MM.1S (cell line): ENCODE measurements around the gene SHISA9.

ENCODE experiments used
- DNase-seq: peaks from one replicate; pipeline ENCODE4 v3.0.0-alpha.2; 2015
- H2AFZ ChIP-seq: fragments of 300-600 bp; sonication (generic); 2 replicates; pipeline ENCODE4 v1.6.0; 2016; ENCODE audit warnings: antibody characterized with exemption, low read length
- H3F3A ChIP-seq: fragments of 300-600 bp; sonication (generic); 2 replicates; pipeline ENCODE4 v1.6.1; 2016; ENCODE audit warnings: mild to moderate bottlenecking, antibody characterized with exemption, low read length, moderate library complexity, mixed read lengths; ENCODE audit not compliant: insufficient read depth
- H3K27ac ChIP-seq: fragments of 300-600 bp; sonication (generic); 2 replicates; pipeline ENCODE4 v1.5.1; 2016; ENCODE audit warnings: mild to moderate bottlenecking, low read length
- H3K27me3 ChIP-seq: fragments of 300-600 bp; sonication (generic); replicated peaks from 2 replicates; pipeline ENCODE4 v1.6.0; 2016; ENCODE audit warnings: low read length; ENCODE audit not compliant: insufficient read depth
- H3K36me3 ChIP-seq: fragments of 300-600 bp; sonication (generic); replicated peaks from 2 replicates; pipeline ENCODE4 v1.6.1; 2016; ENCODE audit warnings: mild to moderate bottlenecking, low read length, mixed read lengths; ENCODE audit not compliant: insufficient read depth
- H3K4me1 ChIP-seq: fragments of 300-600 bp; sonication (generic); 2 replicates; pipeline ENCODE4 v1.6.1; 2016; ENCODE audit warnings: low read length, mixed read lengths
- H3K4me2 ChIP-seq: fragments of 300-600 bp; sonication (generic); 2 replicates; pipeline ENCODE4 v1.6.0; 2016; ENCODE audit warnings: low read depth, low read length
- H3K4me3 ChIP-seq: fragments of 300-600 bp; sonication (generic); 2 replicates; pipeline ENCODE4 v1.5.1; 2016; ENCODE audit warnings: low read length, mixed read lengths
- H3K79me2 ChIP-seq: fragments of 300-600 bp; sonication (generic); 2 replicates; pipeline ENCODE4 v1.6.1; 2016; ENCODE audit warnings: mixed run types, low read length, mixed read lengths
- H3K9ac ChIP-seq: fragments of 300-600 bp; sonication (generic); 2 replicates; pipeline ENCODE4 v1.6.1; 2016; ENCODE audit warnings: low read length, mixed read lengths
- H3K9me2 ChIP-seq: fragments of 300-600 bp; sonication (generic); replicated peaks from 2 replicates; pipeline ENCODE4 v1.6.1; 2016; ENCODE audit warnings: mild to moderate bottlenecking, low read length, mixed read lengths; ENCODE audit not compliant: insufficient read depth
- H3K9me3 ChIP-seq: fragments of 300-600 bp; sonication (generic); replicated peaks from 2 replicates; pipeline ENCODE4 v1.6.1; 2016; ENCODE audit warnings: mild to moderate bottlenecking, low read length, mixed read lengths; ENCODE audit not compliant: insufficient read depth
- H4K20me1 ChIP-seq: fragments of 300-600 bp; sonication (generic); 2 replicates; pipeline ENCODE4 v1.6.1; 2016; ENCODE audit warnings: mild to moderate bottlenecking, low read length, moderate library complexity, mixed read lengths; ENCODE audit not compliant: insufficient read depth
- CTCF ChIP-seq: fragments of 300-600 bp; sonication (generic); IDR thresholded peaks from 2 replicates; pipeline ENCODE4 v1.5.1; 2016; ENCODE audit warnings: antibody characterized with exemption, low read length, mixed read lengths
- EZH2 ChIP-seq: fragments of 300-600 bp; sonication (generic); optimal IDR thresholded peaks from 2 replicates; pipeline ENCODE3; 2017; ENCODE audit warnings: low read depth, mild to moderate bottlenecking, antibody characterized with exemption, low read length, mixed read lengths
- EZH2phosphoT487 ChIP-seq: fragments of 300-600 bp; sonication (generic); IDR thresholded peaks from 2 replicates; pipeline ENCODE4 v1.6.1; 2018; ENCODE audit warnings: antibody characterized with exemption, low read length

SHISA9 gene

GRCh38 chr16:13077816-13078215, 176.4 kb downstream of the SHISA9 start:
- H3K79me2 ChIP-seq, result no peaks in the 10 kb centered on the region
- H4K20me1 ChIP-seq, result no peaks in the 10 kb centered on the region
- no peaks in the 10 kb centered on the region for H3K9me2 ChIP-seq
- no peak overlapping the region for H3K27ac ChIP-seq
- H3F3A ChIP-seq, result no peaks in the 10 kb centered on the region
- TF ChIP-seq EZH2 (no peak), CTCF (no peak), EZH2phosphoT487 (no peak)
- no peak overlapping the region for H3K4me3 ChIP-seq
- no peak overlapping the region for H3K4me2 ChIP-seq
- H3K4me1 ChIP-seq, result no peaks in the 10 kb centered on the region
- H3K36me3 ChIP-seq, result no peaks in the 10 kb centered on the region
- H3K9me3 ChIP-seq, result no peaks in the 10 kb centered on the region
- no peak overlapping the region for H2AFZ ChIP-seq
- no peak overlapping the region for H3K9ac ChIP-seq
- no peaks in the 10 kb centered on the region for H3K27me3 ChIP-seq
- DNase-seq, result no peak

- Histone ChIP-seq H3K4me2 (no peak overlapping the region), H3K9me2 (no peaks in the 10 kb centered on the region), H3K79me2 (no peaks in the 10 kb centered on the region), H3K4me1 (no peaks in the 10 kb centered on the region), H2AFZ (no peak overlapping the region), H3F3A (no peaks in the 10 kb centered on the region), H4K20me1 (no peaks in the 10 kb centered on the region), H3K9me3 (no peaks in the 10 kb centered on the region), H3K4me3 (no peak overlapping the region), H3K36me3 (no peaks in the 10 kb centered on the region), H3K27ac (no peak overlapping the region), H3K9ac (no peak overlapping the region), H3K27me3 (no peaks in the 10 kb centered on the region)
- no peak for TF ChIP-seq CTCF
- no peak for TF ChIP-seq EZH2
- TF ChIP-seq EZH2phosphoT487, result no peak
- no peak for DNase-seq
Observed at GRCh38 chr16:13080531-13080930, 179.1 kb downstream of the SHISA9 start.

GRCh38 chr16:13081825-13082331, 180.5 kb downstream of the SHISA9 start:
- Histone ChIP-seq H3K4me1 (no peaks in the 10 kb centered on the region), H3F3A (no peaks in the 10 kb centered on the region), H3K9ac (no peak overlapping the region), H3K4me3 (no peak overlapping the region), H3K9me3 (no peaks in the 10 kb centered on the region), H3K36me3 (no peaks in the 10 kb centered on the region), H3K9me2 (no peaks in the 10 kb centered on the region), H3K4me2 (no peak overlapping the region), H4K20me1 (no peaks in the 10 kb centered on the region), H2AFZ (no peak overlapping the region), H3K27ac (no peak overlapping the region), H3K27me3 (no peaks in the 10 kb centered on the region), H3K79me2 (no peaks in the 10 kb centered on the region)
- TF ChIP-seq EZH2, result no peak
- DNase-seq, result no peak

- Histone ChIP-seq H3K9me2 (no peaks in the 10 kb centered on the region), H3K9ac (no peak overlapping the region), H3K4me3 (no peak overlapping the region), H3K9me3 (no peaks in the 10 kb centered on the region), H3K27ac (no peak overlapping the region), H3K4me1 (no peaks in the 10 kb centered on the region), H3K4me2 (no peak overlapping the region), H3K79me2 (no peaks in the 10 kb centered on the region), H2AFZ (no peak overlapping the region), H4K20me1 (no peaks in the 10 kb centered on the region), H3K27me3 (no peaks in the 10 kb centered on the region), H3K36me3 (no peaks in the 10 kb centered on the region), H3F3A (no peaks in the 10 kb centered on the region)
- TF ChIP-seq EZH2, result no peak
- TF ChIP-seq EZH2phosphoT487, result no peak
- no peak for TF ChIP-seq CTCF
- DNase-seq, result no peak
Observed at GRCh38 chr16:13083681-13084080, 182.3 kb downstream of the SHISA9 start.
